Cardiac muscle cell (in vitro differentiated cells and primary cell): ENCODE measurements around the gene PDCD1LG2. TPM values are rescaled to one million over a fixed set of nuclear protein-coding genes. Genes with fewer than 3 reads are reported as not detected.
A peak's percentile ranks its signal among the peaks of the same experiment; 100 is the strongest.

Experiments used
- DNase-seq, 2 donors: peaks; one replicate each; pipeline versions ENCODE4 v3.0.0 to v3.0.0-alpha.2; 2010 to 2017; ENCODE audit warnings: low read depth in 1 of 2, low spot score in 1 of 2
- H3K27ac ChIP-seq: fragments of 200-600 bp; sonication (generic); 2 replicates; pipeline ENCODE4 v1.5.1; 2016
- H3K27me3 ChIP-seq: fragments of 200-600 bp; sonication (generic); 2 replicates; pipeline ENCODE4 v1.6.0; 2016; ENCODE audit warnings: control low read depth
- H3K36me3 ChIP-seq: fragments of 200-600 bp; sonication (generic); 2 replicates; pipeline ENCODE4 v1.5.1; 2016; ENCODE audit warnings: control low read depth
- H3K4me1 ChIP-seq: fragments of 200-600 bp; sonication (generic); 2 replicates; pipeline ENCODE4 v1.8.1; 2017; ENCODE audit warnings: low read depth, mild to moderate bottlenecking, mixed run types
- H3K4me3 ChIP-seq: fragments of 200-600 bp; sonication (generic); 2 replicates; pipeline ENCODE4 v1.5.1; 2016; ENCODE audit warnings: mild to moderate bottlenecking
- H3K9me3 ChIP-seq: fragments of 200-600 bp; sonication (generic); 2 replicates; pipeline ENCODE4 v1.5.1; 2017; ENCODE audit warnings: low read depth, mild to moderate bottlenecking, control low read depth
- polyA plus RNA-seq: library from polyadenylated mRNA; unstranded; fragments of >200 nt; fragmentation: Nextera tagmentation; extraction: Ambion mirVana; gene quantifications from 2 replicates; pipeline ENCODE4 v1.2.1, GENCODE V29; 2016
- total RNA-seq: library from RNA; depleted of rRNA; stranded (reverse); fragments of >200 nt; gene quantifications from 2 replicates; pipeline ENCODE4 v1.2.3, GENCODE V29; 2016
- TF ChIP-seq, protein P1 (sequence below): IDR thresholded peaks from 2 replicates; pipeline ENCODE4 v1.5.1; 2012; ENCODE audit warnings: low read depth, mild to moderate bottlenecking, low read length

Gene PDCD1LG2
- total and polyA plus RNA-seq, 2 experiments from 2014 or later = not detected

DNA sequence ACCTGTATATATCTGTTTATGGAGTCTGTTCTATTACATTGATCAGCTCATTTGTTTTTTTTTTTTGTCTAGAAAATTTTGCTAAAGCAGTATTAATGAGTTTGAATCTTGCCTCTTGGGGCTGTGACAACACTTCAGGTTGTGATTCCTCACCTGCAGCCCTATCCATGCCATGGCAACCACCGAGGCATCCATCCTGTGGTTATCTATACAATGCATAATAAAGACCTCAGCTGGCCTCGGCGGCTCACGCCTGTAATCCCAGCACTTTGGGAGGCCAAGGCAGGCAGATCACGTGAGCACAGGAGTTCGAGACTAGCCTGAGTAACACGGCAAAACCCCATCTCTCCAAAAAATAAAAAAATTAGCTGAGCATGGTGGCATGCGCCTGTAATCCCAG, 28.1 kb upstream of the PDCD1LG2 start:
- Histone ChIP-seq H3K4me1 (no peaks in the 10 kb centered on the region), H3K36me3 (no peaks in the 10 kb centered on the region), H3K9me3 (no peaks in the 10 kb centered on the region), H3K27me3 (no peaks in the 10 kb centered on the region), H3K27ac (no peak overlapping the region), H3K4me3 (no peak overlapping the region)
- no peak for DNase-seq
- TF ChIP-seq, protein P1, sequence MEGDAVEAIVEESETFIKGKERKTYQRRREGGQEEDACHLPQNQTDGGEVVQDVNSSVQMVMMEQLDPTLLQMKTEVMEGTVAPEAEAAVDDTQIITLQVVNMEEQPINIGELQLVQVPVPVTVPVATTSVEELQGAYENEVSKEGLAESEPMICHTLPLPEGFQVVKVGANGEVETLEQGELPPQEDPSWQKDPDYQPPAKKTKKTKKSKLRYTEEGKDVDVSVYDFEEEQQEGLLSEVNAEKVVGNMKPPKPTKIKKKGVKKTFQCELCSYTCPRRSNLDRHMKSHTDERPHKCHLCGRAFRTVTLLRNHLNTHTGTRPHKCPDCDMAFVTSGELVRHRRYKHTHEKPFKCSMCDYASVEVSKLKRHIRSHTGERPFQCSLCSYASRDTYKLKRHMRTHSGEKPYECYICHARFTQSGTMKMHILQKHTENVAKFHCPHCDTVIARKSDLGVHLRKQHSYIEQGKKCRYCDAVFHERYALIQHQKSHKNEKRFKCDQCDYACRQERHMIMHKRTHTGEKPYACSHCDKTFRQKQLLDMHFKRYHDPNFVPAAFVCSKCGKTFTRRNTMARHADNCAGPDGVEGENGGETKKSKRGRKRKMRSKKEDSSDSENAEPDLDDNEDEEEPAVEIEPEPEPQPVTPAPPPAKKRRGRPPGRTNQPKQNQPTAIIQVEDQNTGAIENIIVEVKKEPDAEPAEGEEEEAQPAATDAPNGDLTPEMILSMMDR = no peak

DNA sequence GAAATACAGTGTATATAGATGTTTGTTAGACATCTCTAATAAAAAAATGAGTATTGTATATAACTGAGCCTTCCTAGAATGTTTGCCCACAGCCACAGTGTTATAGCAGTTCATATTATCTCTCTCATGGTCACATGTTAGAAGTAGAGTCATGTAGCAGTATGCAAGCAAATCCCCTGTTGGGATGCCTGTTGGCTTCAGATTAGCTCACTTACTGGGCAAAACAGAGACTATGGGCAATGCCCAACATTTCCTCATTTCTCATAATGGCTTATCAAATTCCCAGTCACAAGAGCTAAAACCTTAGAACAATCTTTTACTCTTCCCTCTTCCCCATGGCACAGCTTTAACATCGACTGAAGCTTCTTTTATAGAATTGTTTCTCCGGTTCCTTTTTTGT, 27.0 kb upstream of the PDCD1LG2 start:
- DNase-seq = no peak
- TF ChIP-seq, protein P1 = no peak
- Histone ChIP-seq H3K27me3 (no peaks in the 10 kb centered on the region), H3K4me3 (no peak overlapping the region), H3K9me3 (no peaks in the 10 kb centered on the region), H3K4me1 (no peaks in the 10 kb centered on the region), H3K36me3 (no peaks in the 10 kb centered on the region), H3K27ac (no peak overlapping the region)

DNA sequence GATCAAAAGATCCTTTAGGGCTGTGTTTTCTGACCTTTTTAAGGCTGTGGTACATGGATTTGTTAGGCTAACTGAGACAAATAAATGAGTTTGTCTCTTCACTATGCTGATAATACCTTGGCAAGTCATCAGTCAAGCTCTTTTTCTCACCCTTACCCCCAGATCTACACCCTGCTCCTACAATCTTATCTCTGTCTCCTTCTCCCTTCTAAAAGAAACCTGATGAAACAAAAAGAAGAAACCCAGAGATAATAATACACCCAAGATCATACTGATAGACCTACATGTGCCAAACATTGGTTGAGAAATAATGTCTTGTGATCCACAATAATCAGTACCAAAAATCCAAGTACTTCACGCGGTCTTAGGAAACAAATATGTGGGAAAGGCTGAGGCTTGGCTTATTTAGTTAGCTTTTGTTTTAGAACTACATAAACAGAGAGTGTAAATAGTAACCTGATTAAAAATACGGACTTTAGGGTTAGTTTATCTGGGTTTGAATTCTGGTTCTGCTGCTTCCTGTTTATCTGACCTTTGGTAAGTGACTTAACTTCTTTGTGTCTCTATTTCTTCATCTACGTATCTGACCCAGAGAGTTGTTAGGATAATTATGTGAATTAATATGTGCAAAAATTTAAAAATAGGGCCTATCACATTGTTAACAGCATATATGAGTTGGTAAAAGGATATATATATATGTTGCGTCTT, 24.8 kb upstream of the PDCD1LG2 start:
- H3K4me1 ChIP-seq = no peaks in the 10 kb centered on the region
- TF ChIP-seq, protein P1 = no peak
- no peak overlapping the region for H3K27ac ChIP-seq
- no peak for DNase-seq
- no peaks in the 10 kb centered on the region for H3K36me3 ChIP-seq
- no peaks in the 10 kb centered on the region for H3K9me3 ChIP-seq
- no peaks in the 10 kb centered on the region for H3K27me3 ChIP-seq
- no peak overlapping the region for H3K4me3 ChIP-seq

DNA sequence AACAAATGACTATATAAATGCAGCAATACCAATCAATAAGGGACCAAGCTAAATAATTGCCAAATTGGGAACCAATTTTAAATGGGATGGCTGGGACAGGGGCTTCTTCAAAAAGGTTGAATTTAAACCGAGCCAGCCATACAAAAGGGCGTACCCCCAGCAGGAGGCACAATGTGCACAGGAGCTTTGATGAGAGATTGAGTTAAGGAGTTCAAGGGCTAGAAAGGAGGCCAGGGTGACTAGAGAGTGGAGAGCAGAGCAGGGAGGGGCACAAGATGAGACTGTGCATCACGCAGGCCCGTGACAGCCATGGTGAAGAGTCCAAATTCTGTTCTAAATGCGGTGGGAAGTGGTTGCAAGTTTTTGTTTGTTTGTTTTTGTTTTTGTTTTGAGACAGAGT, 23.3 kb upstream of the PDCD1LG2 start:
- Histone ChIP-seq H3K27ac (no peak overlapping the region), H3K4me3 (no peak overlapping the region), H3K4me1 (no peaks in the 10 kb centered on the region), H3K9me3 (no peaks in the 10 kb centered on the region), H3K27me3 (no peaks in the 10 kb centered on the region), H3K36me3 (no peaks in the 10 kb centered on the region)
- TF ChIP-seq, protein P1 = no peak
- DNase-seq = no peak

DNA sequence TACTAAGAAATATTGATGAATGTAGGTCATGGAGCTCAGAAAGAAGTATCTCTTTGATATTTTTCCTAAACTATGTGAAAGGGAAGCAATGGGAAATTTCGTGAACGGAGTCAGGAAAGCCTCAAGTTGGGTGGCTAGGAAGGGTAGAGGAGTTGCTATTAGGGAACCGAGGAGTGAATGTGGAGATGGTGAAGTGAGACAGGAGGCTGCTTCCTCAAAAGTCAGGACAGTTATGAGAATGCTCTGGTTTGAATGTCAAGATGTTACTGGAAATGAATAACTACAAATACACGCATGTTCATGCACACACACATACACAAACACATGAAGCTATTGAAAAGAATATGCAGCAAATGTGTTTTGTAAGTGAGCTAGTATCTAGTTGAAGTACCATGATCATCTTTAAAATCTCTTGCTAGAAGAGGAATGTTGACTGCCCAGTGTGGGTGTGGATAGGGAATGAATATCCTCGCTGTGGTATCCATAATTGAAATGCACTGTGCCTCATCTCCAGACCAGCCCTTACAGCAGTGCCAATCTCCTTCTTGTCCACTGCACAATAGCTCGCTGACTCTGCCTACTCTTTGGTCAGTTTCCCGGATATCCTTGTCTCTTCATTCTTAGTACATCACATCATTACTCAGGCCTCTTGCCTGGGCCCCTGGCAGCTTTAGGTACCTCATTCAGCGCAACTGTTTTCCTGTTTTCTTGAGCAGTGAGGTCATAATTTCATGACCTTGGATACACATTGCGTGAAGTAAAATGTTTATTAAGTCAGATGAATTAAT, 21.9 kb upstream of the PDCD1LG2 start:
- DNase-seq = peak in 1 of 2 donors; percentile 26
- H3K4me1 ChIP-seq = no peaks in the 10 kb centered on the region
- no peaks in the 10 kb centered on the region for H3K36me3 ChIP-seq
- TF ChIP-seq, protein P1 = no peak
- H3K27me3 ChIP-seq = no peaks in the 10 kb centered on the region
- H3K4me3 ChIP-seq = no peak overlapping the region
- no peak overlapping the region for H3K27ac ChIP-seq
- no peaks in the 10 kb centered on the region for H3K9me3 ChIP-seq
